HepG2 (cell line): ENCODE measurements around the gene COL4A2. TPM values are rescaled to one million over a fixed set of nuclear protein-coding genes. Genes with fewer than 3 reads are reported as not detected.
A peak's percentile ranks its signal among the peaks of the same experiment; 100 is the strongest.

Experiments
- ETV6 ChIP-seq: sonication (generic); formaldehyde crosslinking; conservative IDR thresholded peaks from 2 replicates; pipeline ENCODE4 v1.4.0; 2020; ENCODE audit warnings: missing genetic modification reagents
- FOXA1 ChIP-seq, 2 experiments: fragments of 450-650 bp in 1 of 2; sonication (generic) in 1 of 2; formaldehyde crosslinking in 1 of 2; IDR thresholded peaks; 2 replicates each; pipeline versions ENCODE4 v1.4.0 to v1.6.1; 2016 to 2020; ENCODE audit warnings: missing genetic modification reagents in 1 of 2
- FOXA3 ChIP-seq: IDR thresholded peaks from 2 replicates; pipeline ENCODE4 v1.6.1; 2016; ENCODE audit warnings: missing genetic modification reagents, missing compliant biosample characterization
- HIC2 ChIP-seq: sonication (generic); formaldehyde crosslinking; IDR thresholded peaks from 2 replicates; pipeline ENCODE4 v1.9.0; 2022; ENCODE audit warnings: low read depth, missing genetic modification reagents
- HNRNPLL ChIP-seq: fragments of 200-400 bp; formaldehyde crosslinking; IDR thresholded peaks from 2 replicates; pipeline ENCODE4 v1.6.1; 2017; ENCODE audit warnings: mild to moderate bottlenecking, low read depth, low read length; ENCODE audit not compliant: poor library complexity, severe bottlenecking
- MTF1 ChIP-seq: sonication (generic); formaldehyde crosslinking; IDR thresholded peaks from 2 replicates; pipeline ENCODE4 v1.5.0; 2020; ENCODE audit warnings: missing genetic modification reagents
- PAWR ChIP-seq: sonication (generic); formaldehyde crosslinking; IDR thresholded peaks from 2 replicates; pipeline ENCODE4 v1.4.0; 2020; ENCODE audit warnings: missing genetic modification reagents, mild to moderate bottlenecking, borderline replicate concordance
- PHF21A ChIP-seq: sonication (generic); formaldehyde crosslinking; IDR thresholded peaks from 2 replicates; pipeline ENCODE4 v1.5.0; 2020; ENCODE audit warnings: mild to moderate bottlenecking, missing genetic modification reagents
- U2AF1 ChIP-seq: fragments of 200-400 bp; formaldehyde crosslinking; optimal IDR thresholded peaks from 2 replicates; pipeline ENCODE3; 2017; ENCODE audit warnings: mild to moderate bottlenecking, low read depth, low read length
- ZFX ChIP-seq: sonication (generic); formaldehyde crosslinking; IDR thresholded peaks from 2 replicates; pipeline ENCODE4 v1.4.0; 2020; ENCODE audit warnings: mild to moderate bottlenecking, low read depth, missing genetic modification reagents, moderate library complexity
- ZNF331 ChIP-seq: sonication (generic); formaldehyde crosslinking; IDR thresholded peaks from 2 replicates; pipeline ENCODE4 v1.4.0; 2020; ENCODE audit warnings: missing genetic modification reagents
- ZNF33B ChIP-seq: sonication (generic); formaldehyde crosslinking; IDR thresholded peaks from 2 replicates; pipeline ENCODE4 v1.5.1; 2020; ENCODE audit warnings: mild to moderate bottlenecking, missing genetic modification reagents
- ZNF350 ChIP-seq: sonication (generic); formaldehyde crosslinking; IDR thresholded peaks from 2 replicates; pipeline ENCODE4 v1.4.0; 2020; ENCODE audit warnings: mild to moderate bottlenecking, low read depth, missing genetic modification reagents, borderline replicate concordance
- ZNF546 ChIP-seq: sonication (generic); formaldehyde crosslinking; conservative IDR thresholded peaks from 2 replicates; pipeline ENCODE4 v1.8.1; 2023; ENCODE audit warnings: mild to moderate bottlenecking, missing genetic modification reagents
- ZNF687 ChIP-seq: sonication (generic); formaldehyde crosslinking; IDR thresholded peaks from 2 replicates; pipeline ENCODE4 v1.5.1; 2020; ENCODE audit warnings: mild to moderate bottlenecking, missing genetic modification reagents, moderate library complexity
- ZNF841 ChIP-seq: sonication (generic); formaldehyde crosslinking; IDR thresholded peaks from 2 replicates; pipeline ENCODE4 v1.8.1; 2023; ENCODE audit warnings: missing genetic modification reagents, borderline replicate concordance
- polyA plus RNA-seq, 8 experiments: library from polyadenylated mRNA; depleted of rRNA in 3 of 8; stranded (reverse) in 7 of 8; unstranded in 1 of 8; fragments of >200 nt; fragmentation: Illumina TruSeq in 4 of 8; extraction: Trizol in 4 of 8; gene quantifications; 2 replicates each; pipeline versions ENCODE4 v1.2.1 to v1.2.3, GENCODE V29; 2011 to 2016; ENCODE audit warnings: low read depth in 4 of 8, missing spikeins in 1 of 8, mixed read lengths in 1 of 8; ENCODE audit not compliant: insufficient read depth in 1 of 8
- total RNA-seq, 5 experiments: library from RNA; depleted of rRNA; stranded (reverse); fragments of >200 nt; fragmentation: Illumina TruSeq; extraction: Trizol; gene quantifications; 2 replicates each; pipeline ENCODE4 v1.2.3, GENCODE V29; 2016; ENCODE audit warnings: low read depth in 1 of 5
- TF ChIP-seq, protein P1 (sequence below): sonication (generic); formaldehyde crosslinking; IDR thresholded peaks from 2 replicates; pipeline ENCODE4 v1.9.0; 2022; ENCODE audit warnings: missing genetic modification reagents, mild to moderate bottlenecking, borderline replicate concordance
- TF ChIP-seq, protein P2 (sequence below): sonication (generic); formaldehyde crosslinking; IDR thresholded peaks from 2 replicates; pipeline ENCODE4 v1.8.0; 2022; ENCODE audit warnings: missing genetic modification reagents, mild to moderate bottlenecking, borderline replicate concordance

COL4A2 gene
- total and polyA plus RNA-seq, 2 of the 13 experiments (the other 11 are each of a cell fraction or from before 2014, with no cell fraction given), result 0.22 to 1.9 TPM

GRCh38 chr13:110559429-110559943 lies 252.4 kb downstream of the COL4A2 start (continued):
- TF ChIP-seq, protein P1, sequence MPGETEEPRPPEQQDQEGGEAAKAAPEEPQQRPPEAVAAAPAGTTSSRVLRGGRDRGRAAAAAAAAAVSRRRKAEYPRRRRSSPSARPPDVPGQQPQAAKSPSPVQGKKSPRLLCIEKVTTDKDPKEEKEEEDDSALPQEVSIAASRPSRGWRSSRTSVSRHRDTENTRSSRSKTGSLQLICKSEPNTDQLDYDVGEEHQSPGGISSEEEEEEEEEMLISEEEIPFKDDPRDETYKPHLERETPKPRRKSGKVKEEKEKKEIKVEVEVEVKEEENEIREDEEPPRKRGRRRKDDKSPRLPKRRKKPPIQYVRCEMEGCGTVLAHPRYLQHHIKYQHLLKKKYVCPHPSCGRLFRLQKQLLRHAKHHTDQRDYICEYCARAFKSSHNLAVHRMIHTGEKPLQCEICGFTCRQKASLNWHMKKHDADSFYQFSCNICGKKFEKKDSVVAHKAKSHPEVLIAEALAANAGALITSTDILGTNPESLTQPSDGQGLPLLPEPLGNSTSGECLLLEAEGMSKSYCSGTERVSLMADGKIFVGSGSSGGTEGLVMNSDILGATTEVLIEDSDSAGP (CRISPR knock-in tag), result peak; percentile 24; the same call in 1 of the 2 replicates
- TF ChIP-seq HNRNPLL (no peak), ZNF546 (CRISPR knock-in tag) (no peak), PHF21A (CRISPR knock-in tag) (no peak), HIC2 (CRISPR knock-in tag) (peak; percentile 76; the same call in 1 of the 2 replicates), ZNF331 (no peak), ZNF687 (peak; percentile 46), ZFX (CRISPR knock-in tag) (peak; percentile 29; the same call in 1 of the 2 replicates), ZNF33B (no peak), ETV6 (CRISPR knock-in tag) (no peak), ZNF350 (CRISPR knock-in tag) (peak; percentile 34; the same call in 1 of the 2 replicates), FOXA1 (IDR thresholded peaks at IDR 0.05) (no peak), FOXA1 (CRISPR knock-in tag; IDR thresholded peaks at IDR 0.05) (0 out of 2 replicates have a peak, but pooled peaks have one; percentile 36), ZNF841 (CRISPR knock-in tag) (no peak), U2AF1 (no peak), MTF1 (CRISPR knock-in tag) (no peak), PAWR (no peak), FOXA3 (CRISPR knock-in tag) (0 out of 2 replicates have a peak, but pooled peaks have one; percentile 41)
- TF ChIP-seq, protein P2, sequence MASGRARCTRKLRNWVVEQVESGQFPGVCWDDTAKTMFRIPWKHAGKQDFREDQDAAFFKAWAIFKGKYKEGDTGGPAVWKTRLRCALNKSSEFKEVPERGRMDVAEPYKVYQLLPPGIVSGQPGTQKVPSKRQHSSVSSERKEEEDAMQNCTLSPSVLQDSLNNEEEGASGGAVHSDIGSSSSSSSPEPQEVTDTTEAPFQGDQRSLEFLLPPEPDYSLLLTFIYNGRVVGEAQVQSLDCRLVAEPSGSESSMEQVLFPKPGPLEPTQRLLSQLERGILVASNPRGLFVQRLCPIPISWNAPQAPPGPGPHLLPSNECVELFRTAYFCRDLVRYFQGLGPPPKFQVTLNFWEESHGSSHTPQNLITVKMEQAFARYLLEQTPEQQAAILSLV (CRISPR knock-in tag), result no peak
- TF ChIP-seq, all 625 proteins: peak for 11
